EL (cell line): ENCODE data around the gene LRBA.
"Not testable (repeated sequence)": the region's sequence is repeated elsewhere in the genome, so short reads cannot be mapped to it uniquely, and the experiment has no call there.

Source experiments
- DNase-seq: peaks from one replicate; pipeline ENCODE4 v3.0.0-alpha.2; 2016

The LRBA gene

DNA sequence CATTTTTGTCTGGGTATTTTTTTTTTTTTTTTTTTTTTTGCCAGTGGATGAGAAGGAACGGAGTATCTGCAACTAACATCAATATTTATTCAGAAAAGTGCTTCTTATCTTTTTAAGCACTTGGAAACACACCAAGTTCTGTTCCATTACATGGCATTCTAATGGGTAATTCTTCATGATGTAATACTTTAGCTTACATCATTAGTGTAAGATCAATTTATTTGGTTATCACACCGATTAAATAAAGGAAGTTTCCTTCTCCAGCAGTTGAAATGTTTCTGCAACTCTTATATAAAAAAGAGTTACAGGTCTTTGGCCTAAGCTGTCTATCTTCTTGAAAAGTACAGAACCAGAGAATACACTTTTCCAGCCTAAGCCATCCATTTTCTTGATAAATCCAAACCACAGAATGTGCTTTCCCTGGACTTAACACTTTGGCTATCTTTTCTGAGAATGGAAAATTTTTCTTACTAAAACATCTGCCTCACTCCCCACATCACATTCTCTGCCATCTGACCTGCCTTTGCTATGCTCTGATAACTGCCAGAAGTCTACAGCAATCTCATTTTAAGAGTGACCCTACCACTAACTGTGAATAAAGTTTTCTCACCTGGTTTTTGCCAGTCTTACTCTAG, 625.1 kb downstream of the LRBA start:
- no peak for DNase-seq

DNA sequence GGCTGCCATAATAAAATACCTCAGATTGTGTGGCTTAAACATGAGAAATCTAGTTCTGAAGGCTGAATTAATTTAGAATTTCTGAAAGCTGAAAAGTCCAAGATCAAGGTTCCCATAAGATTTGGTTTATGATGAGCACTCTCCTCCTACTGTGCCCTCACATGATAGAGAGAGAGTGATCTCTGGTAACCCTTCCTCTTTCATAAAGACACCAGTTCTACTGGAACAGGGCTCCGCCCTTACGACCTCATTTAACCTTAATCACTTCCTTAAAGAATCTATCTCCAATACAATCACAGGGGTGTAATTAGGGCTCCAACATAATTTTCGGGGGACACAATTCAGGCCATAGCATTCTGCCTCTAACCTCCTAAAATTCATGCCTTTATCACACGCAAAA, 627.1 kb downstream of the LRBA start:
- DNase-seq, result no peak

DNA sequence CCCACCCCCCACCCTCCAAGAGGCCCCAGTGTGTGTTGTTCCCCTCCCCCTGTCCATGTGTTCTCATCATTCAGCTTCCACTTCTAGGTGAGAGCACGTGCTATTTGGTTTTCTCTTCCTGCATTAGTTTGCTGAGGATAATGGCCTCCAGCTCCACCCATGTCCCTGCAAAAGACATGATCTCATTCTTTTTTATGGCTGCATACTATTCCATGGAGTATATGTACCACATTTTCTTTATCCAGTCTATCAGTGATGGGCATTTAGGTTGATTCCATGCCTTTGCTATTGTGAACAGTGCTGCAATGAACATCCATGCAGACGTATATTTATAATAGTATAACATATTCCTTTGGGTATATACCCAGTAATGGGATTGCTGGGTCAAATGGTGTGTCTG, 628.7 kb downstream of the LRBA start:
- not testable (repeated sequence) for DNase-seq

GRCh38 chr4:150385606-150386005, 629.5 kb downstream of the LRBA start:
- DNase-seq, result peak; percentile 86

- DNase-seq, result no peak
Observed at GRCh38 chr4:150384249-150384648, 630.8 kb downstream of the LRBA start.

GRCh38 chr4:150382028-150382427, 633.1 kb downstream of the LRBA start:
- no peak for DNase-seq

GRCh38 chr4:150381609-150382008, 633.5 kb downstream of the LRBA start:
- no peak for DNase-seq

DNA sequence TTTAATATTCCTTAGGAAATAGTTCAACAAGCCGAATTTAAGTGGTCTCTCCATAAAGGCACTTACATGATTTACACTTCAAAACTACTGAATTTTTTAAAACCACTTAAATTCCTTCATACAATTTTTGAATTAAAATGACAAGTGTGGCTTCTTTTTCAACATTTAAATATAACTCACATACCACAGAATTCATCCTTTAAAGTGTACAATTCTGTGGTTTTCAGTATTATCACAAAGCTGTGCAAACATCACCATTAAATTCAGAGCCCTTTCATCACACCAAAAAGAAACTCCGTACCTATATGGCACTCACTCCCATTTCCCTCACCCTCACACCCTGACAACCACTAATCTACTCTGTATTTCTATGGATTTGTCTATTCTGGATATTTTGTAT, 634.0 kb downstream of the LRBA start:
- DNase-seq, result no peak

- DNase-seq, result peak; percentile 37
Observed at GRCh38 chr4:150379454-150379853, 635.6 kb downstream of the LRBA start.

DNA sequence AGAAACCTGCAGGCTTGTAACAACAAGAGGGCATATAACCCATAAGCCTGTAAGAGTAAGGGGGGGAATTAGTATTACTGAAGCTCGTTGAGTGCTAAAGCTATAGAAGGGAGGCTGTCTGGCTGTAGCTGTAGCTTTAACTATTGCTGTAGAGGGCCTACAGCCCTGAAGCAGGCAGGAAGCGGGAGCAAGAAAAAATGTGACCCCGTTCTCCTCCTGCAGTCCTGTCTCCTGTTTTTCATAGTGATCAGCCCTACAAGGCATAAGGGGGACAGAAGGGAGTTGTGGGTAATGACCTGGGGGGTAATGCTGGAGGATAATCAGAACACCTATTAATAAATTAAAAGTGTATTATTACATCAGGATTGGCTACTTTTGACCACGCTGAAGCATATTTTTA, 640.1 kb downstream of the LRBA start:
- DNase-seq, result no peak

- DNase-seq, result no peak
Observed at GRCh38 chr4:150371869-150372268, 643.2 kb downstream of the LRBA start.

DNA sequence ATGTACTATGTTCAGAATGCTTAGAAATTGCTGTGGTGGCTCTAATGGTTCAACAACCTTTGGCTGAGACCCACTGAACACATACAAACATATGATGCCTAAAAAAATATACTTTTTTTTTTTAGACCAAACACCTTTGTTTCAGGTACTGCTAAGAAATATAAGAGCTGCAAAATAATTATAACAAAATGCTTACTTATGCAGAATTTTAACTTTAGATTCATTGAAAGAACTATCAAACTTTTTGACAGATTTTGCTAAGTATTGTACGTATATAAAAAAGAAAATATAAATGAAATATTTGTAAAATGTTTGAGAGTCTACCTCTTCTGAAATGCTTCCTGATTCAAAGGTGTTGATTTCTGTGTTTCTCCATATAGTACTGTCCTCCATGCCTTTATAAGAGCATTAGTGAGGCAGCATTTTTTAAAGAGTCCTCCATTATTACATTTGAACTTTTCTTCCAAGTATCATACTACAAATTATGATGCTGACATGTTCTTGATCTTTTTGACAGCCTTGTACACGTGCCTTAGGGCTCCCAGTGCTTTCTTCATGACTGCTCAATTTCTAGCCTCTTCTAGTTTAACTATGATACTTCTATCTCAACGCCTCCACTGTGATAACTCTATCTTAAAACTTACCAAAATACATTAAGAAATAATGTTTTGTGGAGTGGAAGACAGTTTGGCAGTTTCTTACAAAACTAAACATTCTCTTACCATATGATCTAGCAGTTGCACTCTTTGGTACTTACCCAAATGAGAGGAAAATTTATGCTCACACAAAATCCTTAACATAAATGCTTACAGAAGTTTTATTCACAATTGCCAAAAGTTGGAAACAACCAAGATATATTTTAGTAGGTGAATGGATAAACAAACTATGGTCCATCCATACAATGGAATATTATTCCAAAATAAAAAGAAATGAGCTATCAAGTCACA, 645.4 kb downstream of the LRBA start:
- DNase-seq, result no peak

GRCh38 chr4:150368667-150369066, 646.4 kb downstream of the LRBA start:
- DNase-seq, result no peak

GRCh38 chr4:150367326-150367725, 647.8 kb downstream of the LRBA start:
- no peak for DNase-seq

- DNase-seq, result no peak
Observed at GRCh38 chr4:150366487-150366999, 648.5 kb downstream of the LRBA start.

- DNase-seq, result no peak
Observed at GRCh38 chr4:150363721-150364688, 651.1 kb downstream of the LRBA start.

GRCh38 chr4:150358691-150359090, 656.4 kb downstream of the LRBA start:
- no peak for DNase-seq

- no peak for DNase-seq
Observed at GRCh38 chr4:150357829-150358228, 657.3 kb downstream of the LRBA start.

DNA sequence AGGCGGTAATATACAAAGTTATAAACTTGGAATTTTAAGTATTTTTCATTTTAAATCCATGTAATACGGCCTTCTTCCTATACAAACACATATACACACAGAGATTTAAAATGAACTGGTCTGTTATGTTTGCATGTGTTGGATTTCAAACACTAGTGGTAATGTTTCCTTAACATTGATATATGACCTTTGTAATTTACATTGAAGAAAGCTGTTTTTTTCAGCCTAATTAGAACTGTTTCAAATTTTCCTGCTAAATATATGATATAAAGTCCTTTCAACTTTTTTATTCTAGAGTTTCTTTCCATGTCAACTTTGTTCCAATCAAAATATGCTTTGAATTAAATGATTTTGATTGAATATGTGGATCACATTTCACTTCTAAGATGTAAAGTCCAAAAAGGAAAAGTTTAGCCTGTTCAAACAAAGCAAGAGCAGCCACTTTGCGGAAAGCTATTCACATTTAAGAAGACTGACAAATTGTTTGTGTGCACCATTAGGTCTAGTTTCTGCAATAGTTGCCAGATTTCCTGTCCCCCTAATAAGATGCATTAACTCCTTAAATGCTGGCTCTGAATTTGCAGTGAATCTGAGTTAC, 659.1 kb downstream of the LRBA start:
- DNase-seq, result no peak

DNA sequence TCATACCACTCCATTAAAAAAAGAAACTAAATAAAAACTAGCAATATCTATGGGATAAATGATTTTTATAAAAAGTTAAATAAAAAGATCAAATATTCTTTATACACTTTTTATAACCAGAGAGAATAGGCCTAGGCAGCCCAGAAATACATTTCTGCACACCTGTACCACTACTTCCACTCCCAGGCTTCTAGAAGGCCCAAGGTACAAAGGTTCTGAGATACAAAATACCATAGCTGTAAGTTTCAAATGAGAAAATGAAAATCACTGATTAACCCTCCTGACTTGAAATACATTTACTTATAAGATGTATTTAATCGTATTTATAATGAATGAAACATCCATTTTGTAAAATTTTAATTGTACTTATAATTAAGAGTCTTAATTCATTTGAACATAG, 659.7 kb downstream of the LRBA start:
- DNase-seq, result no peak

- no peak for DNase-seq
Observed at GRCh38 chr4:150354214-150354796, 660.8 kb downstream of the LRBA start.

DNA sequence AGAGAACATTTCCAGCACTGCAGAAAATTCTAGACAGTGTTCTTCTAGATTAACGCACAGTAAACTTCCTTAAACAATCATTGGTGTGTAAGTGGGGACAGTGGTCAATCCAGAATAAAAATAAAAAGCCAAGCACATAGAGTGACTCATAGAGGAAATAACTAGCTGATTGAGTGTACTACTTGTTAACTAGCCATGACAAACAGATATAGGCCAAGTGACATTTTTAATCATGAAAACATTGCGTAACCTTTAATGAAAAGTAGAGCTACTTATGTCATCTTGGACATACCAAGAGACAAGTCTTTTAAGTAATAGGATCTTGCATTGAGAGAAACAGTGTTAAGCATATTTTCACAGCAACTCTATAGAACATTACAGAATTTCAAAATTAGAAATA, 667.0 kb downstream of the LRBA start:
- peak; percentile 67 for DNase-seq
